HG03097 (cell line): ENCODE data around the gene ATP6V1E1.

Source experiments
- ATAC-seq: cut with Tn5 transposase; IDR thresholded peaks from one replicate; pipeline ENCODE4 v1.9.1; 2021; ENCODE audit not compliant: unreplicated experiment, low FRiP score

Gene ATP6V1E1

DNA sequence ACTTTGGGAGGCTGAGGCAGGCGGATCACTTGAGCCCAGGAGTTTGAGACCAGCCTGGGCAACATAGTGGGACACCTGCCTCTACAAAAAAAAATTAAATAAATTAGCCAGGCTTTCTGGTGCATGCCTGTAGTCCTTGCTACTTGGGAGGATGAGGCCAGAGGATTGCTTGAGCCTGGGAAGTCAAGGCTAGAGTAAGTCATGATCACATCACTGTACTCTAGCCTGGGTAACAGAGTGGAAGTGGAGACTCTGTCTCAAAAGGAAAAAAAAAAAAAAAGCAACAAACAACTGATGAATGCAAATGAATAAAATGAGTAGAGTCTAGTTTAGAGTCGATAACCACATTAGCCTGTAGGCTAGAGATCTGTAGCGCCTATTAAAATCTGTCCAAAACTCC lies 6.1 kb upstream of the ATP6V1E1 start:
- no peak for ATAC-seq

DNA sequence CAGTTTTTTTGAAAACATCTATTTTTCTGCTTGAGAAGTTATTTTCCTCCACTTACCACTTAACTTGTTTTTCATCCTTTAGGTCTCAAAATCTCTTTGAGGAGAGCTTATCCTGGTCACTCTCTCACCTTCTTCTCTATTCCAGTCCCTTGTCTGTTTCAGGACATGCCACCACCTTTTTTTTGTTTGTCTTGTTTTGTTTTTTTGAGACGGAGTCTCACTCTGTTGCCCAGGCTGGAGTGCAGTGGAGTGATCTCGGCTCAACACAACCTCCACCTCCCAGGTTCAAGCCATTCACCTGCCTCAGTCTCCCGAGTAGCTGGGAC lies 5.4 kb upstream of the ATP6V1E1 start:
- ATAC-seq: no peak

DNA sequence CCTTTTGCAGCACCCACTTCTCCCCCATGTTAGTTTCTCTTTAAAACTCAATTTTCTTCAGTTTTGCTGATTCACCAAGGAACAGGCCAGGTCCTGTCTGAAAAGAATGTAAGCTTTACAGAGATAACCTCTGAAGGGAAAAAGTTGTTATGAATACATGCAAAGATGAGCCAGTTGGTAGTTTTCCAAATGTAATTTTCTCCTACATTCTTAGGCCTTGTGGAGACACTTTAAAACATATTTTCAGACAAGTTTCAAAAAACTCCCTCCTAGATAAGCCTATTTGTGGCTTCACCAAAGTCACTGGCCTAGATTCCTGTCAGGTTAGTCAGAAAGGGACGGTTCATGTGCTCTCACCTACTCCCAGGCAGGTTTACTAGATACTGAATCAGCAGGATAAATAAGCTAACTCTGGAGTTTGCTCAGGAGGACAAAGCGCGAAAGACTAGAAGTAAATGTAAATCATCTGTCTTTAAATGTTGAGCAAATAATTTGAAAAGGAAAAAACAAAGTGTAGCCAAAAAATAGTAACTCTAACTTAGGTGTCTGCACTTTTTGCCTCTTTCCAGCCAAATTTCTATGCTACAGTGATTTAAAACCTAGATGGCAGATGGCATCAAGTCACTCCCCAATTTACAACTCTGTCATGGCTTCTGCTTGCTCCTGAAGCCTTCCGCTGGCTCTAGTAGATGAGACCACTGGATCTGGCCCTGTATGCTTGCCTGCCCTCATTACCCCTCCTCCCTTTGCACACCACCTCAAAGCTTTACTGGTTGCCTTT lies 4.9 kb upstream of the ATP6V1E1 start:
- no peak for ATAC-seq

DNA sequence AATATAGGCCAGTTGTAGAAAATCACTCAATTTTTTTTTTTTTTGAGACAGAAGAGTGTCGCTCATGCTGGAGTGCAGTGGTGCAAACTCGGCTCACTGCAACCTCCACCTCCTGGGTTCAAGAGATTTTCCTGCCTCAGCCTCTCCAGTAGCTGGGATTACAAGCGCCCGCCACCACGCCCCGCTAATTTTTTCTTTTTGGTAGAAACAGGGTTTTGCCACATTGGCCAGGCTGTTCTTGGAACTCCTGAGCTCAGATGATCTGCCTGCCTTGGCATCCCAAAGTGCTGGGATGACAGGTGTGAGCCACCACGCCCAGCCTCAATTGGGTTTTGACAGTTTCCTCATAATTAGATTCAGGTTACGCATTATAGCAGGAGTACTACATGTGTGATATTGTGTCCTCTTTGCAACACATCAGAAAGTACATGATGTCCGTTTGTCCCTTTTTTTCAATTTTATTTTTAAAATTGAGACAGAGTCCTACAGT lies 2.6 kb upstream of the ATP6V1E1 start:
- ATAC-seq: no peak

DNA sequence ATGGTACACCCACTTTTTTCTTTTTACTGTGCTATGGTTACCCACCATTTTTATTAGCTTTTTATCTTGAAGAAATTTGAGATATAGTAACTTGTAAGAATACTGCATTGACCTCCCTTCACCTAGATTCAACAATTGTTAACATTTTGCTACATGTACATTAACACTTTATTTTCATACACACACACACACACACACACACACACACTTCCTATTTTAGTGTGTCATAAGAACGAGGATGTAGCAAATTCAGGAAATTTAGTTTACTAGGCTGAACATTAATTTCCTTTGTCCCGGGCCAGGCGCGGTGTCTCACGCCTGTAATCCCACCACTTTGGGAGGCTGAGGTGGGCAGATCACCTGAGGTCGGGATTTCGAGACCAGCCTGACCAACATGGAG lies 1.1 kb upstream of the ATP6V1E1 start:
- no peak for ATAC-seq

DNA sequence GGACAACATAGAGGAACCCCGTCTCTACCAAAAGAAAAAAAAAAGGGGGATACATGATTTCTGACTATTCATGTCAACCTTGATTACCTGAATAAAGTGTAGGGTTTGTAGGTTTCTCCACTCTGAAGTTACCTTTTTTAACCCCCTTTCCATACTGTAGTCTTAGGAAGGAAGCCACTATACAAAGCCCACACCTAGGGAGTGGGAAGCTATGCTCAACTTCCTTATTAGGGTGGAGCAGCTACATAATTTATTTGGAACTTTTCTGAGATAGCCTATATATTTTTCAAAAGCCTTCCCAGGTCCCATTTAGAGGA lies 582 bp upstream of the ATP6V1E1 start:
- ATAC-seq: no peak

DNA sequence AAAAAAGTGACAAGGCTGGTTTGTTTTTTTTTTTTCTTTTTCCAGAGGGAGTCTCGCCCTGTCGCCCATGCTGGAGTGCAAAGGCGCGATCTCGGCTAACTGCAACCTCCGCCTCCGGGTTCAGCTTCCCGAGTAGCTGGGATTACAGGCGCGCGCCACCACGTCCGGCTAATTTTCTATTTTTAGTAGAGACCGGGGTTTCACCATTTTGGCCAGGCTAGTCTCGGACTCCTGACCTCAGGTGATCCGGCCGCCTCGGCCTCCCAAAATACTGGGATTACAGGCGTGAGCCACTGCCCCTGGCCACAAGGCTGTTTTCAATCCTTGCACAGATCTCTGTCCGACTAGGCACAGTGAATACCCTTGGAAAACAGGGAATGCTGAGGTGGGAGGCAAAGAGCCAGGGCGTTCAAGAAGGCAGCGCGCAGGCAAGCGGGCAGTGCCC lies 566 bp downstream of the ATP6V1E1 start:
- no peak for ATAC-seq

DNA sequence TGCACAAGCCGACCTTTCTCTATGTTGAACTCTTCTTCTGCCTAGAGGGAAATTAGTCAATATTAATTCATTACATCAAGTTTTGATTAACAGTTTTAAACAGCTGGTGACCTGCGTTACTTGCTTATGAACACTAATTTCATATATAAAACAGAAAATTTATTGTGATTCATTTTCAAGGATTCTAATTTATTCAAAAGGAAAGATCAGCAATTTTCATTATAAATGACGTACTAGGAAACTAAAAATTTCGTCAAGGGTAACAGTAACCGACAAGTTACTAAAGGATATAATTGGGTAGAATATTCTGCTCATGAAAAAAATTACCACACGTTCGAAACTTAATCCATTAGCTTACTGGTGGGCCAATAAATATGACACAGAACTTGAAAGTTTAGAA lies 15.3 kb downstream of the ATP6V1E1 start:
- no peak for ATAC-seq

DNA sequence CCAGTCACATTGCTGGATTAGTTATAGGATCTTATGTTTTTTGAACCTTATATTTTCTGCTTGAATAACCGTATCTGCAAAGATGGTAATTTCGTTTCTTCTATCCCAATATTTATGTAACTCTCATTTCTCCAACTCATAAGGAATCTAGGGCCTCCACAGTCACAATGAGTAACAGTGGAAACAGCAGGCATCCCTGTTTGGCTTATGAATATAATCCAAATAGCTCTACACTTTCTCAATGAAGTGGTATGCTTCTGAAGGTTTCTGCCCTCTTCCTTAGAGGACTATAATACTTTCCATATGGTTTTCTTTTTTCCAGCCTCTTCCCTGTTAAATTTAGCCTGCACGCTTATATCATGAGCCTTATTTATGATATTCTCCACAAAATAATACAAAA lies 16.5 kb downstream of the ATP6V1E1 start:
- no peak for ATAC-seq

DNA sequence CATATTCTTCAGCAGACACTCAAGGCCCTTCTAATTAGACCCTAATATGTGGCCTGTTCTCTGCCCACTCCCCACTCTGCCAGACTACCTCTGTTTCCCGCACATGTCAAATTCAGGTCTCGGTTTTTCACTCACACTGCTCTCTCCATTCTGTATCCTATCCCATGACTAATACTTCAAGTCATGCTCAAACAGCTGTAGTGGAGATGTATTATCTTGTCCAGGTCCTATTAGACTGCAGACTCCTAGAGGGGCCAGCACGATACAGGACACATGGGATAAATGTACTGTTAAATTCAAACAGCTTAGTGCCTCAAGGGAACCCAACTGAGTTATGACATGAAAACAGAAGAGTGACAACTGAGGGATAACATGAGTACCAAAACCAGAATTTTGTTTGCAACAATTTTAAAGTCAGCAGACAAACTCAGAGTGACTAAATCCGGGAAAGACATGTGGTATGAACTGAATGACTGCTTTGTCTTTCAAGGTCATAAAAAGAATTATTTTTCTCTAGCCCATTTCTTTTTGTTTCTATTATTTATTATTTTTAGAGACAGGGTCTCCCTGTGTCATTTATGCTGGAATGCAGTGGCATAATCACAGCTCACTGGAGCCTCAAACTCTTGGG lies 20.5 kb downstream of the ATP6V1E1 start:
- ATAC-seq: no peak

DNA sequence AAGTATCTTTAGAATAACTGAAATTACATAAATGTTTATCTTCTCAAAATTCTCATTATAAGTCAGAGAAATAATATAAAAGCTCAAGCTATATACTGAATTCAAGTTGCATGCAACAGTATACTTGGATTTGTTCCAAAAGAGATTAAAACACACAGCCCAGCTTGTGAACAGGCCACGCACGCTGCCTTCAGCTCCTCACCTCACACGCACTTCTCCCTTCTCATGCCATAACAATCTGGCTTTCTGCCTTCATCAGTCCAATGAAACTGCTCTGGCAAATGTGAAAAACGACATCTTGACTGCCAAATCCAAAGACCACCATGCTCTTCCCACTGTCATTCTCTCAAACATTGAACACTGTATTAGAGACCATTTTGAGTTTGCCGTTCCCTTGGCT lies 22.1 kb downstream of the ATP6V1E1 start:
- ATAC-seq: no peak

DNA sequence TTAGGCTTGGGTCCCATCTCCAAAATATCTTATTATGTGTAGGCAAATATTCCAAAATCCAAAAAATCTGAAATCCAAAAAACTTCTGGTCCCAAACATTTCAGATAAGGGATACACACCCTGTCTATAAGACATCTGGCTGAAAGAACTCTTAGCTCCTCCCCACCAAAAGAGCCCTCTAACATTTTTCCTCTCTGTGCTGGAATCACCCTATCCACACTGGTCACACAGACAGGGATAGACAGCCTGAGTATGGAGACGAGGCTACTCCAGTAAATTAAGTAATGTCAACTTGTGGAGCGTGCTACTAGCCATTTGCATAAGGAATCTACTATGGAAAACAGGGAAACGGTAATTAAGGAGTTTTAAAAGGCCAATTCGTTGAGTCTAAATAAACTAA lies 24.9 kb downstream of the ATP6V1E1 start:
- no peak for ATAC-seq

DNA sequence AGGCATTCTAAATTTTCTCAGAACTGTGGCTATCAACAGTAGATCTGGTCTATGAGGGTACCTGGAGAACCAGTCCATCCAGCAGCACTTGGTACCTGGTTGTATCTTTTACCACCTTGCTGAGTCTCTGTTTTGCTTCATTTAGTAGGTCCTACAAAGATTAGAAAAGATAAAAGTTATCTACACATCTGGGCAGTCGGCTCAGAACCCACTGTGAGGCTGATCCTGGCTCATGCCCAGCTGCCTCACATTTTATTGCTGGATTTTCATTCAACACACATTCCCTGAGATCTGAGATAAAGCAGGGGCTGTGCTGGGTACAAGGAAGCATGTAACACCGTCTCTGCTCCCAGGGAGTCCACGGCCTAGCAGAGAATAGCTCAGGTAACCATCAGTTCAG lies 27.5 kb downstream of the ATP6V1E1 start:
- ATAC-seq: no peak

DNA sequence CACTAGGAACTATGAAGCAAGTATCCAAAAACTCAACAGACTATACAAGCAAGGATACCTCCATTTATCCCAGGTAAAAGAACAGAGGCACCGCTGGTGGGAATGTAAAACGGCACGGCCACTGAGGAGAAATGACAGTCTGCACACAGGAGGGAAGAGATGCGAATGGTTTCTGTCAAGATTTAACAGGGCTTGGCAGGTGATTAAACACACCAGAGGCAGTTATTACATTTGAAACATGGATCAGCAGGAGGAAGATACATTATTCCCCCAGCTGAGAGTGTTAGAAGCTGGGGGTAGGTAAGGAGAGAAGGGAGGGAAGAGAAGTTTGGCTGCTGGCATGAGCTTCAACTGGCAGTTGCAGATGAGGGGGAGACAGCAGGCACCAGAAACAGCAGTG lies 30.2 kb downstream of the ATP6V1E1 start:
- no peak for ATAC-seq

DNA sequence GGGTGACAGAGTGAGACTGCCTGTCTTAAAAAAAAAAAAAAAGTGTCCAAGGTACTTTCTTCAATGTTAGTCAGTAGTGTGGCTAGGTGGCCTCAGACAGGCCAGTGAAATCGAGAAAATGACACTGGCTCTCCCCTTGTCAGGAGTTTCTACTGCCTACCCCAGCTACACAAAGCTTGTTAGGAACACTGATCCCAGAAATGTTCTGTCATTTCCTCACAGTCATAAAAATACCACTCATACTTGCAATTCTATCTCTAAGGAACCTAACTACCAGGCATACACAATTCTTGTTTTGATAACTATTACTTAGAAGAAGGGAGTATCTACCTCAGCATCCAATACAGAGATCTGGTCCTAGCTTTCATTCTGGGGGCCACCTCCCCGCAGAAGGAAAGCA lies 31.3 kb downstream of the ATP6V1E1 start:
- ATAC-seq: no peak

DNA sequence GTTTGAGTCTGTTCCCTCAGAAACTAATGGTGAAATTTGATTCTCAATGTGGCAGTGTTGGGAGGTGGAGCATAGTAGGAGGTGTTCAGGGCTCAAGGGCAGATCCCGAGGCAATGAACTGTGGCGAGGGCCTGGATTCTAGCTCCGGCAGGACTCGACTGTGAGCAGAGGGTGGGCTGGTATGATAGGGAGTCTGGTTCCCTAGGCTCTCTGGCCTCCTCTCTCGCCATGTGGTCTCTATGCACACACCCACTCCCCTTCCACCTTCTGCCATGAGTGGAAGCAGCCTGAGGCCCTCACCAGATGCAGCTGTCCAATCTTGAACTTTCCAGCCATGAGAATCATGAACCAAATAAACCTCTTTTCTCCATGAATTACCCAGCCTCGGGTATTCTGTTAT lies 32.3 kb downstream of the ATP6V1E1 start:
- ATAC-seq: no peak

DNA sequence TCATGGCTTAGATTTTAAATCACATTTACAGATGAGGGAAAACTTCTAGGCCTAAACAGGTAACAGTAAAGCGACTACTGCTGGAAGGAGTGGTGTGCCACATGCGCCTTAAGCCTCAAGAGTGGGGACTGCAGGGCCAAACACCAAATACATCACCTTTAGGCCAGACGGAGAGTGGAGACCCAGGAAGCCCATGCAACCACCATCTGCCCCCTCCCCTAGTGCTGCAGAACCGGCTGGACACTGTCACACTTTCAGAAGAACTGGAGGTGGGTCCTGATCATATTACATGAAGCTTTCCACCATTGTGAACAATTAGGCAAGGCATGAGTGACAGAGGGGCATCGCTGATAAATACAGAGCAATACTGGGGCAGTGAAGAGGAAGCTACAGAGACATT lies 36.3 kb downstream of the ATP6V1E1 start:
- ATAC-seq: no peak

DNA sequence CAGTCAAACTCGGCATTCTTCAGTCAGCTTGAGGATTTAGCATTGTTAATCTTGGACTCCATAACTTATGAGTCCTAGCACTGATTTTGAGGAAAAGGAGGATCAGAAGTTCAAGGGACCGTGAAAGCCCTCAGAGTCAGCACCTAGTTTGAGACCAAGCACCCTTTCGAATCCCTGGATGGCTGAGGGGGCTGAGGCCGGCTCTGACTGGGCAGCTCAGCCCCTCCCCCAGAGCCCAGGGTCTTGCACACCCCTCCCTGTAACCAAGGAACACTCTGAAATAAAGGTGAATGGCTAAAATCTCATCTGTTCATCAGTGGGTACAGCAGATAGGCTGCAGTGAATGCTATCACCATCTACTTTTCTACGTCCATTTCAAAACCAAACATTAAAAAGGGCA lies 38.0 kb downstream of the ATP6V1E1 start:
- no peak for ATAC-seq

DNA sequence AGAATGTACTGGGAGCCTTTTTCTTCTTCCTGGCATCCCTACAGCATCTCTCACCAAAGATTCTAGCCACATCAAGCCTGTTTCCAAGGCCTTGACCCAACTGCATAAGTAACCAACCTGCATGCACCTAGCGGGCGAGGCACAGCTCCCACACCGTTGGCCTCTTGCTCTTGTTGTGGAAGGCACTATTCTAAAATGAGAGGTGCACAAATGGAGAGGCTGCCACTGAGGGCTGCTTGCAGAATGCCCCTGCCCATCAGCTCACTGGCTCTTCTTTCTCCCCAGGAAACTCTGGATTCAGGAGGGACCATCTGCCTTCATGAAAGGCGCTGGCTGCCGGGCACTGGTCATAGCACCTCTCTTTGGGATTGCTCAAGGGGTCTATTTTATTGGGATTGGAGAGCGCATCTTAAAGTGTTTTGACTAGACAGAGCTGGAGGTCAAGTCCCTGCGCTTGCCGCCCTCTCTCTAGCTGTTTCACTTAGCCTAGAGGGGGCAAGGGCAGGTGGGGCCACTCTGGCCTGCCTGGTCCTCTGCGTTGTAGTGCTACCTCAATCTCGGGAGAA lies 38.7 kb downstream of the ATP6V1E1 start:
- ATAC-seq: no peak

DNA sequence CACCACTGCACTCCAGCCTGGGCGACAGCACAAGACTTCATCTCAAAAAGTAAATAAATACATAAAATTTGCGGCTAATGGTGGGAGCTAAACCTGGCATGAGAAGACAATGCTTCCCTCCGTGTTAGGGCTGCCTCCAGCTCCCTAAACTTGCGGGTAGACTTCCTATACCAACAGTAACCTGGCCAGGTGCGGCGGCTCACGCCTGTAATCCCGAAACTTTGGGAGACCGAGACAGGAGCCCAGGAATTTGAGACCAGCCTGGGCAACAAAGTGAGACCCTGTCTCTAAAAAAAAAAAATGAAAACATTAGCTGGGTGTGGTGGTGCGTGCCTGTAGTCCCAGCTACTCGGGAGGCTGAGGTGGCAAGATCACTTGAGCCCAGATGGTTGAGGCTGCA lies 39.9 kb downstream of the ATP6V1E1 start:
- ATAC-seq: no peak

DNA sequence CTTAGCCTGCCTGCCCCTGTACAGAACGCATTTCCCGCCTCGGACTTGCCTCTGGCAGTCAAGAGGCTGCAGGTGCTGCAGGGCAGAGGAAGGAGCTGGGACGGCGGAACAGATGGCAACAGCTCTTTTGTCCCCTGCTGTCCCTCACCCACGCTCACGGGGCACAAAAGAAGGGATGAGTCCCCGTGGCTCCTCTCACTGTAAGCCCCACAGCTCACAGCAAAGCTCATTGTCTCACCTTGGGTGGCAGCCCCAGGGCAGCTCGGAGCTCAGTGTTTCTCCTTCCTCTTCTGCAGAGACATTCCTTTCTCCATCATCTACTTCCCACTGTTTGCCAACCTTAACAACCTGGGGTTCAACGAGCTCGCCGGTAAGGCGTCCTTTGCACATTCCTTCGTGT lies 40.9 kb downstream of the ATP6V1E1 start:
- no peak for ATAC-seq

DNA sequence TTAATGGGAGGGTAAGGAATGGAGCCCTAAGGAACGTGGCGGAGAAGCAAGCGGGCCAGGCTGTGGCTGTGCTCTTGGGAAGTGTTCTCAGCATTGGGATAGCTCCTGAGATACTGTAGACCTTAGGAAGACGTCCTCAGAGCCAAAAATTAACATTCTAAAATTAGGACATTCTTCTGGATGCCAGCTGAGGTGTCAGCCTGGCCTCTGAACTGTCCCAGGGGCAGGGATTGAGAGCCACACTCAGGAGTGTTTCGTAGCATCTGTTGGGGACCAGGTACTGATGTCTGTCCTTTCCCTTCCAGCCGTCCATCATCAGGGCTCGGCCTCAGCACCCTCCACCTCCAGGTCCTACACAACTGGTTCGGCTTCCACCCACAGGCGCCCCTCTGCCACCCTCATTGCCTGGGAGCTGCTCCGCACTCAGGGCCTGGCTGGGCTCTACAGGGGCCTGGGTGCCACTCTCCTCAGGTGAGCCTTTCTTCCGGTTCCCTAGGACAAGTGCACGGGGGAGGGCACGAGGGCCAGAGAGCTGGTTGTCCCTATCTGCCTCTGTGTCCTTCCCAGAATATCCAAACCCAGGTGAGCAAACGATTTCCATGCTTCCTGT lies 41.6 kb downstream of the ATP6V1E1 start:
- ATAC-seq: no peak
